Body of pancreas (tissue), 4 donors: Measurements from ENCODE around the gene APOBEC3B.

Experiments used
- POLR2A ChIP-seq, 3 donors: fragments of 450-650 bp; IDR thresholded peaks; one replicate each; pipeline ENCODE4 v1.6.1; 2016; ENCODE audit warnings: antibody characterized with exemption in 3 of 3, mild to moderate bottlenecking in 2 of 3
- TF ChIP-seq, protein P1 (sequence below), 7 experiments: fragments of 450-650 bp in 4 of 7; fragments of 200-600 bp in 3 of 7; sonication (generic) in 3 of 7; IDR thresholded peaks; one replicate each; pipeline ENCODE4 v1.5.1; 2016 to 2019; ENCODE audit warnings: antibody characterized with exemption in 7 of 7

DNA sequence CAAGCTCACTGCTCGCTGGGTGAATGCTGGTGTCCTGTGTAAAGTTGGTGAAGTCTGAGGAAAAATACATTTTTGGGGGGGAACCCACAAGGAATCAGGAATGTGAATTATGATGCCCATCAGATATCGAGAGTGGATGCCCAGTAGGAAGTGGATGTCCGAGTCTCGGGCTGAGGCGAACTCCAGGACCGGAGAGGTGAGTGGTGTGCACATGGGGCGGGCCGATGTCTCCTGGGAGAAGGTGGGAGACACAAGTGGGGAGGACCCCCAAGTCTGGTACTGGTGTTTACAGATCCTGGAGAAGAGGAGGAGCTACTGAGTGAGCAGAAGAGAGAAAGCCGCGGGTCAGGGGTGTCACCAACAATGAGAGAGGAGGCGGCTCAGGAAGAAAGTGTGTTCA, 43.9 kb upstream of the APOBEC3B start:
- TF ChIP-seq, protein P1, sequence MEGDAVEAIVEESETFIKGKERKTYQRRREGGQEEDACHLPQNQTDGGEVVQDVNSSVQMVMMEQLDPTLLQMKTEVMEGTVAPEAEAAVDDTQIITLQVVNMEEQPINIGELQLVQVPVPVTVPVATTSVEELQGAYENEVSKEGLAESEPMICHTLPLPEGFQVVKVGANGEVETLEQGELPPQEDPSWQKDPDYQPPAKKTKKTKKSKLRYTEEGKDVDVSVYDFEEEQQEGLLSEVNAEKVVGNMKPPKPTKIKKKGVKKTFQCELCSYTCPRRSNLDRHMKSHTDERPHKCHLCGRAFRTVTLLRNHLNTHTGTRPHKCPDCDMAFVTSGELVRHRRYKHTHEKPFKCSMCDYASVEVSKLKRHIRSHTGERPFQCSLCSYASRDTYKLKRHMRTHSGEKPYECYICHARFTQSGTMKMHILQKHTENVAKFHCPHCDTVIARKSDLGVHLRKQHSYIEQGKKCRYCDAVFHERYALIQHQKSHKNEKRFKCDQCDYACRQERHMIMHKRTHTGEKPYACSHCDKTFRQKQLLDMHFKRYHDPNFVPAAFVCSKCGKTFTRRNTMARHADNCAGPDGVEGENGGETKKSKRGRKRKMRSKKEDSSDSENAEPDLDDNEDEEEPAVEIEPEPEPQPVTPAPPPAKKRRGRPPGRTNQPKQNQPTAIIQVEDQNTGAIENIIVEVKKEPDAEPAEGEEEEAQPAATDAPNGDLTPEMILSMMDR (IDR thresholded peaks at IDR 0.05) = no peak
- no peak for TF ChIP-seq POLR2A (IDR thresholded peaks at IDR 0.05)
